Hematopoietic multipotent progenitor cell treated with erythropoietin and hydrocortisone succinate and interleukin-3 and kit ligand, for 4 days (in vitro differentiated cells): ENCODE measurements around the gene COPS8.

Experiments used
- DNase-seq: peaks from one replicate; pipeline ENCODE4 v3.0.0-alpha.2; 2015

COPS8 gene

DNA sequence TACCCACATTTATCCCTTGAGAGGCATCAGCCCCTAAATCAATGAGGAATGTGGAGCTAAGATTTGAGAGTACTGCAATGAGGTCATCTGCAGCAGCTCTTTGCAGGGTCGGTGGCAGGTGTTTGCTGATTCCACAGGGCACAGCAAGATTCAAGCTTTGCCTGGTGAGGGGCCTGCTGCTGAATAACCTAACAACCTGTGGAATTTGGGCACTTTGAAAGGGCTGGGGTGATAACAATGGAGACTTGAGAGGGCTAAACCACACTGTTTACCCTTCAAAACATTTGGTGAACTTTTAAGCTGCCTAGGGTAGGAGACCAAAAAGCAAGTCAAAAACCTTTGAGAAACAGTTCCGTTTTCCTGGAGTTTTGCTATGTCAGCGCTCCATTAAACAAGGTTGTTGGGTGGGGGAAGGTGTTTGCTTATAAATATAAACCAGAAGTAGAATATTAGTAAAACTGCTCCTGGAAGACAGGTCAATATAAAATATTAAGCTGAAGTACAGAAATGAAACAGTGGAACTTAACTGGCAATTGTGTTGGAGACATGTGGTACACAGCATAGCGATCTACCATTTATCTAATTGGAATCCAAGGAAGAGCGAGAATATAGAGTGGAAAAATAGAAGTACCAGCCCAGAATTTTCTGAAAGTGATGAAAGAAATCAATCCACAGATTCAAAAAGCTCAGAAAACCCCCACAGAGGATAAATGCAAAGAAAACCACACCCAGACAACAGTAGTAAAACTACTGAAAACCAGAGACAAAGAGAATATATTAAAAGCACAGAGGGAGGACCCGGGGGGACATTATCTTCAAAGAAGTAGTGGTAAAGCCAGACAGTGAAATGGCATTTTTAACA lies 15.7 kb downstream of the COPS8 start:
- DNase-seq: no peak

DNA sequence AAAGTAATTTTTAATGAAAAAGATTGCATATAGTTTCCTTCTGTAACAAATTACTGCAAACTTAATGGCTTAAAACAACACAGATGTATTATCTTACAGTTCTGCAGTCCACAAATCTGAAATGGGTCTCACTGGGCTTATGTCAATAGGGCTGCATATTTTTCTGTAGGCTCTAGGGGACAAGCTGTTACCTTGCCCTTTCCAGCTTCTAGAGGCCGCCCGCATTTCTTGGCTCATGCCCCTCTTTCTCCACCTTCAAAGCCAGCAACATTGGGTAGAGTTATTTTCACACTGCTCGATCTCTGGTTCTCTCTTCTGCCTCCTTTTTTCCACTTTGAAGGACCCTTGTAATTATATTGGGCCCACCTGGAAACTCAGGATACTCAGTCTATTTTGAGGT lies 16.7 kb downstream of the COPS8 start:
- DNase-seq: no peak

DNA sequence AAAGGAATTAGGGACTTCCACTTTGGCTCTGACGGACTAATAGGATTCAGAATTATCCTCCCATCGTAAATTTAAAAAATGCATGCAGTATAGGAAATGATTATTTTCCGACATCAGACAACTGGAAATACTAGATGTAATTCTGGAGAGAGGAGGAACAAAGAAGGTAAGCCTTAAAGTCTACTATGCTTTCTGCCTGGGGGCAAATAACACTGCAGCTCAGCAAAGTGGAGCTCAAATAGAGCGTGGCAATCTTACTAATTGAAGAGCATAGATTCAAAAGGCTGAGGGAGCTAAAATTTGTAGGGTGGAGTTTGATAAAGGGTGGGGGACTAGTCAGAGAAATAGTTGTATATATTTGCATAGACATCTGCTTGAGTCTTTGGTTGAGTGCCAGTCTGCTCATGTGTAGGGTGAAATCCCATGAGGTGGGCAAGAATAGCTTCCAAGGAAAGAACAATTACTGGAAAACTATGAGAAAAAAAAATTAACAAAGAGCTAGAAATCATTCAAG lies 23.8 kb downstream of the COPS8 start:
- no peak for DNase-seq

DNA sequence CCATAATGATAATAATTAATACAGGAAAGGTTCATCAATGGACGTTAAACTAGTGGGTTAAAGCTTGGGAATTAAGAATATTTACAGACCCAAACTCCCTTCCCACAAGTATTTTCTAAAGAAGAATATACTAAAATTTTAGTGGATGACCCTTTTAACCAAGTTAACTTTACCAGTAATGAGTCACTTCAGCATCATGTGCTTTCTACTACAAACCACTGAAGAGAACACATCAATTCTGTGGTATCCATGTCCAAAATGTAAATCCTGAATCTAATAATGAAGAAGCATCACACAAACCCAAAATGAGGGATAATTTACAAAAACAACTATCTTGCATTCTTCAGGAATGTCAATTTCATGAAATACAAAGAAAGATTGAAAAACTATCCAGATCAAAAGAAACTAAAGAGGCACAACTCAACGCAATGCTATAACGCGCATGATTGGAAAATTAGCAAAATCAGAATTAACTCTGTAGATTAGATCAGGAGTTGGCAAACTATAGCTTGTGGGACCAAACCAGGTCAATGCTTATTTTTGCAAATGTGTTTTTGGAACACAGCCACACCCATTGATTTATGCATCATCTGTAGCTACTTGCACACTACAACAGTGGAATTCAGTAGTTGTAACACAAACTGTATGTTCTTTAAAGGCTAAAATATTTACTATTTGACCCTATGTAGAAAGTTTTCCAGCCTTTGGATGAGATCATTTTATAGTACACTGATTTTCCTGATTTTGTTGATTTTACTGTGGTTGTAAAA lies 27.5 kb downstream of the COPS8 start:
- DNase-seq: no peak

DNA sequence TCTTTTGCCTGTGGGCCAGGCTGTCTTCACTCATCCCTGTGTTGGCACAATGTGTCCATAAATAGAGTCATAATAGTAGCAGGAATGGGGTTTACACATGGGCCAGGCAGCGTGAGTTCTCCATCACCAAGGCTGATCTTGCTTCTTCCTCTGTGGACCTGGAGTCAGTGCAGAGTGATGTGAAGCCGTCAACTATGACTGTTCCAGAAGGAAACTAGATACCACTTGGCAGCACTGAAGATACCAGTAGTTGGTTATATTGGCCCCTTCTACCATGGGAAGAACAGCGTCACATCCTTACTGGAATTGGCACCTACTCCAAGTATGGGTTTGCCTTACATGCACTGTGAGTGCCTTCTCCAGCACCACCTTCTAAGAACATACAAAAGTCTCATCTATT lies 30.2 kb downstream of the COPS8 start:
- DNase-seq: no peak

DNA sequence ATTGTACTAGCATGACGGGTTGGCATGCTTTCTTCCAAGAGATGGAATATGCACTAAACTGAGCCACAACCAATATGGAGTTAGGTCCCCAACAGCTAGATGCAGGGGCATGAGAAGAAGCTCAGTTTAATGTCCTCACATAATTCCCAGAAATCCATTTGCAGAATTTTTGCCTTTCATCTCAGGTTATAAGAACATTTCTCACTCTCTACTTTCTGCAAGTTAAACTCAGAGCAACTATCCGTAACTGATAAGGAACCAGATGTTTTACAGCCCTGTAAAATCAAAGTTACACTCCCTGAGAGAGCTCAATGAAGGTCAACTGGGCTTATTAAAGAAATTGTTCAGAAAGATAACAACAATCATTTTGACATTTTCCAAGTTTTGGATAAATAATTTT lies 30.7 kb downstream of the COPS8 start:
- DNase-seq: no peak

DNA sequence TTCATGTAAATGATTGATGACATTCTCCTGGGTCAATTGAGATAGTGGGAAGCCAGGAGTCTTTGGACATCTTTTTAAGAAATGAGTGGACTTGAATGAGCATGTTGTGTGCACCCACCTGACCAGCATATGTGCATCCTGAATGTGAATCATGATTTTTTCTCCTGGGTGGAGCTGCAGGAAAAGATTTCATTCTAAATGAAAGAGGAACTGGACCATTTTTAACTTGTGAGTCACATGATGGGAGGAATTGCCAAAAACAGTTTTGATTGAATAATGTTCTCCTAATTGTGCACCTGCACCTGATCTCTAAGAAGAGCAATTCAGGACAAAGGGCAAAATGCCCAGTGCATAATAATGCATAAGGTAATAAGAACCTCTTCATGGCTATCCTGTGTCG lies 32.3 kb downstream of the COPS8 start:
- no peak for DNase-seq

DNA sequence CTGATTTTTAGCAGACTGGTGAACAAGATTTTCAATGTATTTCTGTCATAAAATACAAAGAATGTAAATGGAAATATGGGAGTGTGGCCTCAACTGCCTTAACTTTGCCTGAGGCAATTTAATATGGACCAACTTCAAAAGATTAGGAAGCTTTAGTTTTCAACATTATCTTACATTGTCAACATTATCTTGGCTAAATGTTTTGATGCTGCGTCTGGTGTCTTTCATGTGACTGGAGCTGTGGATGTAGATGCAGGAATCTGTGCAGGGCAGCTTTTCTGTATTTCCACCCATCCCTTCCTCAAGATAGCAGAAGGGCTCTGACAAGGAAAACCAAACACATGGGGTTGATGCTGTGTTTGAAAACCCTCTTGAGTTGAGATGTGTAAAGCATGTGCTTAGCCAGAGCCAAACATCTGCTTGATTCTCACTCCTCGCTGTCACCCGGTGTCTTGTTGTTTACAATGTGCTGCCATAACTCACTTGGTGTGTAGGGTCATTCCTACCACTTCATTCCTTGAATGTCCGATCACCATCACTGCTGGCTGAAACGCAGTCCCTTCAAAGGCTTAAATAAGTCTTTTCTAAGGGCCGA lies 33.0 kb downstream of the COPS8 start:
- DNase-seq: no peak

DNA sequence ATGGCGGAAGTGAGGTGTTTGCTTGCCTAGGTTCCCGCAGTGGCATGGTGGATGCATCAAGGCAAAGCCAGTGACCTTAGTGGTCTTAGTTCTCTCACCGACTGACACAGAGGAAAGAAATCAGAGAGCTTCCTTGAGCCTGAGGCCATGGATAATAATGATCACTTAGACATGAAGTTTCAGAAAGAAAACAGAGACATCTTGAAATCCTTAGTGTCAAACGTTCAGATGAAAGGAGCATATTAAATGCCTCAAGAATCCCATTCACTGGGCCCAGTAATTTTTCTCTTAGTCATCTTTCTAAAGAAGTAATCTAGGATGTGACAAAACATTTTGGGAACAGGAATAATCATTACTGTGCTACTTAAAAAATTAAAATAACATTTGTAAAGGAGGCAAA lies 35.2 kb downstream of the COPS8 start:
- no peak for DNase-seq

DNA sequence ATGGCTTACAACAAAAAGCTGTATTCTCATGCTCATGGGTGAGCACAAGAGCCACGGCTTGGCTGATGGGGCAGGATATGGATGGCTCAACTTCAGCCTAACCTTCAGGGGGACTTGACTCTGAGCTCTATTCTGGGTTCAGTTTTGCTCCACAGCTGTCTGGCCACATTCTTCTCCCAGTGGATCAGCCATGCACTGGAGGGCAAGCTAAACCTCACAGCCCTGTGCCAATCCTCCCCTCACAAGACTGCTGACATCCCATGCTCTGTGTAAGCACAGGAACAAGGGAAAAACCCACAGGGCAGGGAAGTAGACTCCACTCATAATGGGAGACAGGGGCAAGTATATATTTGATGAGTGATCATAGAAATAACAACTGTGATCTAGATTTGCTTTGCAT lies 35.6 kb downstream of the COPS8 start:
- DNase-seq: no peak

DNA sequence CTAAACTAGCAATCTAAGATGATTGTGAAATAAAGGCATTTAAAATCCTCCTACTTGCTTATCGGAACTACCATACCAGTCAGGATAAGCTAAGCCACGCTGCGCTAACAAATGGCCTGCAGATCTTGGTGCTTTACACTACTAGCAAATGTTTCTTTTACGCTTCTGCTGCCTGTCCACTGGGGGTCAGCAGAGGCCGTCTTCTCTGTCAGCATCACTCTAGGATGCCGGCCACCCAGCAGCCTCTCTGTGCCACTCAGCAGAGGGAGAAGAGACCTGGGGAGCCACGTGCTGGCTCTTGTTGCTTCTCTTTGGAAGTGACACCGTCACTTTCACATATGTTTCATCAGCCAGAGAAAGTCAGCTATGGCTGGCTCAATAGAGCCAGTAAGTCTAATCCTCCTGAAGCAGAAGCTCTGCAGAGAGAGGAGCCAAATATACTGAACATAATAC lies 36.6 kb downstream of the COPS8 start:
- DNase-seq: peak; percentile 62

DNA sequence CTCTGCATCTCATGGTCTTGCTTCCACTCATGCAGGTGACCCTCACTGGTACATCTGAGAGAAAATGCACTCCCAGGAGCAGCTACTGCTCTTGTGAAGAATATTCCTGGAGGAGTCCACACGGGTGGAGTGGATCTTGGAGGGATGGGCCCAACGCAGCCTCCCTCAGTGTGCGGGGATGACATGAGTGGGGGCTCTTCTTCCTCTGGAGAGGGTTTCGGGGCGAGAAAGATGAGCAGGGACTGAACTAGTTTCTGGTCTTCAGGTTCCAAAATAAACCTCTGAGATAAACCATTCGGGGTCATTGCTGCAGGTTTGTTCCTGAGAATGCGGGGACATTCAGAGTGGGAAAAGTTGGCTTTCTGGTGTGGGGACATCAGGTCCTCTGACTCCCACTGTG lies 39.1 kb downstream of the COPS8 start:
- DNase-seq: no peak

DNA sequence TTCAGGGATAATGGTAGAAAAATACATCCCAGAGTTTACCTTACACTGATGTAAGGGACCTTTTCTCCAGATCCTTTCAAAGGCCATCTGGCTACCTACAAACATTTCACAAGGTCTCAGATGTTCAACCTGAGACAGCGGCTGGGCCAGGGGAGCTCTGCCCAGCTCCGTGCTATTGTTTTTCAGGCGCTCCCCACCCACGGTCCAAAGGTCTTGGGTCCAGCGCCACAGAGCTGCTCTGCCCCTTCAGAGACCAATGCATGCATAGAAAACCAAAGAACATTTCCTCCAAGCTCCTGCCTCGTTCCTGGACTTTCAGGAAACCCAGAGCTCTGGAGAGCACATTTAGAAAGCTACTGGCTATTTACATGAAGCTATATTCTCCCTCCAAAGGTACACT lies 40.3 kb downstream of the COPS8 start:
- no peak for DNase-seq

DNA sequence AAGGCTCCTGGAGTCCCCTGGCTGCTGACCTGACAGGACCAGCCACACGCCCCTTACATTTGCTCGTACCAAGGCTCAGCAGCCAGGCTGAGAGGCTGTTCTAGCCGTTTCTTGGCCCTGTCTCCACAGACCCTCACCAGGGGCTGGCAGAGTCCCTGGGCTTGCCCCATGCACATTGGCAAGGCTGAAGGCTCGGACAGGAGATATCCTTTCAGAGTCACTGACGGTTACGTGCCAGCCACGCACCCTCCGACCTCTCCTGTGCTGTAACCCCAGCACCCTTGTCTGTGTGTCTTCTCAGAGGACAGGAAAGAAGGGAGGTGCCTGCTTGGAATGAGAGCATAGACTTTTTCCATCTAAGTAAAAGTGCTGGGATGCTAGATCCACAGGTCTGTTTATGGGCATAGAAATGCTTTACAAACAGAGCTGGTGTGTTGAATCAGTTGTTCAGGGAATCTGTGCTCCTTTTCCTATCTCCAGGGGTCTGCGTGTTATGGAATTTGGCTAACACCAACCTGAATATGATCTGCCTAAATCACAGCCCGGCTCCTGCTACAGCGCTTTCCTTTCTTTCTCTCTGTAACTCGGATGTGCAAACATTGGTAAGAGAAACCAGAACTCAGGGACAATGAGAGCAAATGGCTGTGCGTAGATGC lies 41.0 kb downstream of the COPS8 start:
- no peak for DNase-seq

DNA sequence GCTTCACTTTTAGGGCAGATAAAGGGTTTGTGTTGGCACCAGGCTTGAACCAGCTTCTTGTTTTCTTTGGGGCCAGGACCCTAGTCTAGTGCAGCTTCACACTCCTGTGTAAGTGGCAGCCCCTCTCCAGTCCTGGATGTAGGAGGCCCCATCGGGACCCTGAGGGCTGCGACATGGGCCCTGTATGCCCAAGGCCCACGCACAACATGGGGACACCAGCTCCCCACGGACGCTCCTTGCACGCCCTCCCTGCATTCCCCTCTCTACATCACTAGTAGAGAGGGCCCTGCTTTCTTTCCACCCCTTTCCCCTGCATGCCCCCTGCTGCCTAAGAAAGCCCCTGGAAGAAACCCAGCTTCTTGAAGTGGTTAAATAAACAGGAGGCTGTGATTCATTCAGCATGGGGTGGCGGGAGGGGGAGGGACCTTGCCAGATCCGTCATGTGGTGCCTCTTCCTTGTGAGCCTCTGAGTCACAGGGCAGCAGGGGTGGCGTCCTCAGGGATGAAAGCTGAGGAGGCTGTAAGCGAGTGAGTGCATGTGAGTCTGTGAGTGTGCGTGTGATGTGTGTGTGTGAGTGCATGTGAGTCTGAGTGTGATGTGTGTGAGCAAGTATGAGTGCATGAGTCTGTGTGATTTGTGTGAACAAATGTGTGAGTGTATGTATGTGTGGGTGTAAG lies 42.5 kb downstream of the COPS8 start:
- DNase-seq: no peak

DNA sequence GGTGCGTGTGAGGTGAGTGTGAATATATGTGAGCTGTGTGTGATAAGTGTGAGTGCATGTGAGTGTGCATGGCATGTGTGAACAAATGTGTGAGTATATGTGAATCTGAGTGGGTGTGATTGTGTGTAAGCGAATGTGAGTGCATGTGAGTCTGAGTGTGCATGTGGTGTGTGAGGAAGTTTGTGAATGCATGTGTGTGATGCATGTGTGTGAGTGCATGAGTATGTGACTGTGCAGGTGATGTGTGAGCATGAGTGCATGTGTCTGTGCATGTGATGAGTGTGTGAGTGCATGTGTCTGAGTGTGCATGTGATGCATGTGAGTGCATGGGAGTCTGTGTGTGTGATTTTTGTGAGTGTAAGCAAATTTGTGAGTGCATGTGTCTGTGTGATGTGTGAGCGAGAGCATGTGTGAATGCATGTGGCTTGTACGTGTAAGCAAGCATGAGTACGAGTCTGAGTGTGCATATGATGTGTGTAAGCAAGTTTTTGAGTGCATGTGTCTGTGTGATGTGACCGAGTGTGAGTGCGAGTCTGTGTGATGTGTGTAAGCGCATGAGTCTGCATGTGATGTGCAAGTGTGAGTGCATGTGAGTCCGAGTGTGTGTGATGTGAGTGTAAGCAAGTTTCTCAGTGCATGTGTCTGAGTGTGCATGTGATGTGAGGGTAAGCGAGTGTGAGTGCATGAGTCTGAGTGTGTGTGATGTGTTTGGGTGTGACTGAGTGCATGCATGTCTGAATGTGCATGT lies 43.3 kb downstream of the COPS8 start:
- no peak for DNase-seq

DNA sequence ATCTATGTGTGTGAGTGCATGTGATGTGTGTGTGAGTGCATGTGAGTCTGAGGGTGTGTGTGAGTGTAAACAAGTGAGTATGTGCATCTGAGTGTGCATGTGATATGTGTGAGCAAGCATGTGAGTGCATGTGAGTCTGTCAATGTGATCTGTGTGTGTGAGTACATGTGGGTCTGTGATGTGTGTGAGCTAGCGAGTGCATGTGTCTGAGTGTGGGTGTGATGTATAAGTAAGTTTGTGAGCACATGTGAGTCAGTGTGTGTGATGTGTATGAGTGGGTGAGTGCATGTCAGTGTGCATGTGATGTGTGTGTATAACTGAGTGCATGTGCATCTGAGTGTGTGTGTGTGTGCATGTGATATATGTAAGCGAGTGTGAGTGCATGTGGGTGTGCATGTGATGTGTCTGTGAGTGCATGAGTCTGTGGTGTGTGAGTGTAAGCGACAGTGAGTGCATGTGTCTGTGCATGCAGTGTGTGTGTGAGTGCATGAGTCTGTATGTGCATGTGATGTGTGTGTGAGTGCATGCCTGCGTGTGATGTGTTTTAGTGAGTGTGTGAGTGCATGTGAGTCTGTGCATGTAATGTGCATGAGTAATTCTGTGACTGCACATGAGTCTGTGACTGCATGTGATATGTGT lies 44.1 kb downstream of the COPS8 start:
- DNase-seq: no peak

DNA sequence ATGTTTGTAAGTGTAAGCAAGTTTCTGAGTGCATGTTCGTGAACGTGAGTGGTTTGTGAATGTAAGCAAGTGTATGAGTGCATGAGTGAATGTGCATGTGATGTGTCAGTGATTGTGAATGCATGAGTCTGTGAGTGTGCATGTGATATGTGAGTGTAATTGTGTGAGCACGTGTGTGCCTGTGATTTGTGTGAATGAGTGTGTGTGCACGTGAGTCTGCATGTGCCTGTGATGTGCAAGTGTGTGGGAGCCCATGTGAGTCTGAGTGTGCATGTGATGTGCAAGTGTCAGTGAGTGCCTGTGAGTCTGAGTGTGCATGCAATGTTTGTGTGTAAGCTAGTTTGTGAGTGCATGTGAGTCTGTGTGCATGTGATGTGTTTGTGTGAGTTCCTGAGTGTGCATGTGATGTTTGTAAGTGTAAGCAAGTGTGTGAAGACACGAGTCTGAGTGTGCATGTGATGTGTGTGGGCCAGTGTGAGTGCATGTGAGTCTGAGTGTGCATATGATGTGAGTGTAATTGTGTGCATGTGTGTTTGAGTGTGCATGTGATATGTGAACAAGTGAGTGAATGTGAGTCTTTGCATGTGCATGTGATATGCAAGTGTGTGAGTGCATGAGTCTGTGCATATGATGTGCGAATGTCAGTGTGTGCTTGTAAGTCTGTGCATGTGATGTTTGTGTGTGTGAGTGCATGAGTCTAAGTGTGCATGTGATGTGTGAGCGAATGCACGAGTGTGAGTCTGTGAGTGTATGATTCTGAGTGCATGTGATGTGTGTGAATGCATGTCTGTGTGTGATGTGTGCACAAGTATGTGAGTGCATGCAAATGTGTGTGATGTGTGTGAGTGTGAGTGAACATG lies 45.1 kb downstream of the COPS8 start:
- no peak for DNase-seq

DNA sequence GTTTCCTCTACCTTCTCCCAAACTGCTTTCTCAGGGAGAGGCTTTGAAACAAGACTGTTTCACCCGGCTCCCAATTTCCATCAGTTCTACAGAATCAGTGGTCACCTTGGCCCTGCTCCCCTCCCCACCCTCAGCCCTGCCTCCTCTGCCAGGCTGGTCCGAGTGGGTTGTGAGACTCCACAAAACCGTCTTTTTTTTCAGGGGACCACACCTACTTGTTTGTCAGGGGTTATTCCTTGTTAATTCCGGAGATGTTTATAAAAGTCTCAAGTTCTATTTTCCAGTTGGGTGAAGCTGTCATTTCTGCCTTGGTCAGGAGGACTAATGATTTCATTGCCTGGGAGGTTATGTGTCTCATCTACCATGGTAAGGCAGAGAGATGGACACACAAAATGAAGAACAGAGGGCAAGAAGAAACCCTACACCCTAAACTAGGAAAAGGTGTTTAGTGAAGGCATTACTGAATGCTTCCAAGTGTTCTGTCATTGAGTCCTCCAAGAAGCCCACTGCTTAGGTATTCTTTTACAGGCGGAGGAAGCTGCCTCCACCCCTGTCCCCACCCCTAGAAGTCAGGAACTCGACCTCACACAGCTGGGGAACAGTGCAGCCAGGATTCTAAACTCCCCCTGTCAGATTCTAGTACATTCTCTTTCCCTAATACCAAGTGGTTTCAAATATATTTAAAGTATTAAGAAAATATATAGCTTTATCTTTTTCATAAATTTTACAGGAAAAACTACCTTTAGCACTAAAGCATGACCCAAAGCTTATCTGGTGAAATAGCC lies 46.3 kb downstream of the COPS8 start:
- DNase-seq: no peak
